Activated T-helper 1 cell treated with anti-CD3 and anti-CD28 coated beads, Interleukin-12 subunit alpha, Interleukin-12 subunit beta, Interleukin-2, Interleukin-4 antibody, amounts not matched to agents 30 ng/mL and 10 ng/mL and 1 ng/mL, durations not matched to agents 14 hours and 24 hours and 36 hours (primary cell): ENCODE results near the gene NFIC. TPM values are rescaled to one million over a fixed set of nuclear protein-coding genes. Genes with fewer than 3 reads are reported as not detected.

Source experiments
- DNase-seq: peaks from one replicate; pipeline ENCODE4 v3.0.0; 2021; ENCODE audit warnings: low spot score
- H3K27ac Mint-ChIP-seq: one replicate; pipeline ENCODE4 v1.8.0; 2021; ENCODE audit warnings: mild to moderate bottlenecking, mixed read lengths
- H3K27me3 Mint-ChIP-seq: one replicate; pipeline ENCODE4 v1.8.0; 2022; ENCODE audit warnings: mild to moderate bottlenecking, moderate library complexity, mixed read lengths; ENCODE audit not compliant: insufficient read depth
- H3K36me3 Mint-ChIP-seq: one replicate; pipeline ENCODE4 v1.8.0; 2021; ENCODE audit warnings: low read depth, mixed read lengths
- H3K4me1 Mint-ChIP-seq: one replicate; pipeline ENCODE4 v1.8.0; 2021; ENCODE audit warnings: low read depth, mixed read lengths
- H3K4me3 Mint-ChIP-seq: one replicate; pipeline ENCODE4 v1.8.0; 2021; ENCODE audit warnings: mild to moderate bottlenecking, moderate library complexity, mixed read lengths
- H3K9me3 Mint-ChIP-seq: one replicate; pipeline ENCODE4 v1.8.0; 2021; ENCODE audit warnings: mixed read lengths
- intact Hi-C: fragments of 100-400 bp; cut with micrococcal nuclease; formaldehyde crosslinking; loops from one replicate; pipeline ENCODE4 v1.15.1; 2024
- total RNA-seq: library from RNA; stranded (reverse); gene quantifications from 2 replicates; pipeline ENCODE4 v1.2.3, GENCODE V29; 2022

The NFIC gene
- total RNA-seq, 1 donor from 2014 or later: 18.7 TPM

DNA sequence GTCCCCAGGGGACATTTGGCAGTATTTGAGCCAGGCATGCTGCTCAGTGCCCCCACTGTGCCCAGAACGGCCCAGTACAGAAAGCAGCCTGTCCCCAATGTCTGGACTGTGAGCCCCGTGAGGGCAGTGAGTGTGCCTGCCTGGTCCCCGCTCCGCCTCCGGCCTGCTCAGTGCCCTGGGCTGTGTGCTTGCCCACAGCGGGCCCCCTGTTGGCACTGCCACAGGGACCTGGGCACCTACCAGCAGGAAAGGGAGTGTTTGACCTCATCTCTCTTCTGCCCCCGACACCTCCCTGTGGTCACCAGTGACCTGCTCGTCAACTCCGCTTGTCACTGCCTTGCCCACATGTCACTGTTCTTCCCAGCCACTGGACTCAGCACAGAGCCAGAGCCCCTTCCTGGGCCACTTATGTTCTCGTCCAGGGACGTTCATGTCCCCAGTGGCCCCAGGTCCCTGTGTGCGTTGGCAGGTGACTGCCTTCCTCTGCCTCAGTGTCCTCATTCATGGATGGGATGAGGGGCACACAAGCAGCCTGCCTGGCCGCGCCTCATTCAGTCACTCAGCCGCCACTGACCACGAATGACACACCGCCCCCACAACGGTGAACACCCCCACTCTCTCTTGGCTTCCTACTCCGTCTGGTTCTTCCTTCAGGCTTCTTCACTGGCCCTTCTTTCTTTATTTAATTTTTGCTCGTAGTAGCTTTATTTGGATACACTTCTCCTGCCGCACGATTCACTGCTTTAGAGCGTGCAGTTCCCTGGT, 142.6 kb downstream of the NFIC start:
- intact Hi-C loops: loop anchor here (5.0 kb wide), 1 partner anchor 1347 kb away; the partner anchor contains the start of gene DOT1L

GRCh38 chr19:3509566-3509989, 143.2 kb downstream of the NFIC start:
- H3K4me3 Mint-ChIP-seq: peak overlapping the region; percentile 56
- intact Hi-C loops: loop anchor here (5.0 kb wide), 1 partner anchor 1347 kb away; the partner anchor contains the start of gene DOT1L
- H3K9me3 Mint-ChIP-seq: no peaks in the 10 kb centered on the region
- peaks cover 10% of the 10 kb centered on the region for H3K36me3 Mint-ChIP-seq
- H3K4me1 Mint-ChIP-seq: peaks cover 38% of the 10 kb centered on the region
- no peaks in the 10 kb centered on the region for H3K27me3 Mint-ChIP-seq
- H3K27ac Mint-ChIP-seq: peak overlapping the region; percentile 40
- no peak for DNase-seq

More for the DNA sequence above, 142.6 kb downstream of the NFIC start:
- Mint-ChIP-seq H3K36me3 (peaks cover 10% of the 10 kb centered on the region), H3K4me3 (peak overlapping the region; percentile 56), H3K27me3 (no peaks in the 10 kb centered on the region), H3K27ac (peak overlapping the region; percentile 40), H3K4me1 (peaks cover 40% of the 10 kb centered on the region), H3K9me3 (no peaks in the 10 kb centered on the region)
- DNase-seq: no peak

GRCh38 chr19:3510727-3511126, 144.3 kb downstream of the NFIC start:
- DNase-seq: no peak
- intact Hi-C loops: no loop called here
- H3K27me3 Mint-ChIP-seq: no peaks in the 10 kb centered on the region
- no peak overlapping the region for H3K27ac Mint-ChIP-seq
- H3K4me1 Mint-ChIP-seq: peaks cover 31% of the 10 kb centered on the region
- H3K9me3 Mint-ChIP-seq: no peaks in the 10 kb centered on the region
- peaks cover 10% of the 10 kb centered on the region for H3K36me3 Mint-ChIP-seq
- no peak overlapping the region for H3K4me3 Mint-ChIP-seq

GRCh38 chr19:3511506-3512251, 145.3 kb downstream of the NFIC start:
- Mint-ChIP-seq H3K9me3 (no peaks in the 10 kb centered on the region), H3K4me1 (peaks cover 32% of the 10 kb centered on the region), H3K36me3 (peaks cover 9% of the 10 kb centered on the region), H3K4me3 (no peak overlapping the region), H3K27ac (no peak overlapping the region), H3K27me3 (no peaks in the 10 kb centered on the region)
- no peak for DNase-seq
- intact Hi-C loops: no loop called here

DNA sequence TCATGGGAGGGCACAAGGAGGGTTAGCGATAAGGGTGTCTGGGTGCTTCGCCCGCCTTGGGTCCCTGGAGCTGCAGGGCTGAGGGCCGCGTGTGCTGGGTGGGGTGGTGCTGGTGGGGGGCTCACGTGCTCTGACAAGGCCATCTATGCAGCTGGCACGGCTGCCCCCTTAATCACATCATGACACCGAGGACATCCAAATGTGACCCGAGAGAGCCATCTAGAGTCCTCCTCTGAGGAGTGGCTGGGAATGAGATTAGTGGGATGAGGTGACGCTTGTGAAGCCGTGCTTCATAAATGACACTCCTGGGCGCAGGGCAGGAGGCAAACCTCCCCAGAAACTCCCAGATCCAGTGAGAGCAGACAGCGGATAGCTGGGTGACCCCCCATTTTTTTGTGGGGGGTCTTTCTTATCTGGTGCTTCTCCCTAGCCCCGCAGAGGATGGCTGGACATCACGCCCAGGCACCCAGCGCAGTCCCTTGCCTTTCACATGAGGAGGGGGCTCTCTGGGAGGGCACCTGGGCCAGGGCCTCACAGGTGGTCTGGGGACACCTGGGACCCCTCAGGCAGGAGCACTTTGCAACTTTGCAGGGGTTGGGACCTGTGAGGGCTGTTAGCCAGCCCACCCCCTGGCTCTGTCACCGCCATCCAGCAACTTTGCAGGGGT, 146.3 kb downstream of the NFIC start:
- peaks cover 6% of the 10 kb centered on the region for H3K36me3 Mint-ChIP-seq
- no peak overlapping the region for H3K27ac Mint-ChIP-seq
- DNase-seq: no peak
- no peaks in the 10 kb centered on the region for H3K9me3 Mint-ChIP-seq
- H3K4me1 Mint-ChIP-seq: peaks cover 23% of the 10 kb centered on the region
- H3K4me3 Mint-ChIP-seq: no peak overlapping the region
- H3K27me3 Mint-ChIP-seq: no peaks in the 10 kb centered on the region
- intact Hi-C loops: no loop called here

- no peak for DNase-seq
- Mint-ChIP-seq H3K27me3 (no peaks in the 10 kb centered on the region), H3K9me3 (no peaks in the 10 kb centered on the region), H3K4me1 (peaks cover 23% of the 10 kb centered on the region), H3K4me3 (no peak overlapping the region), H3K27ac (no peak overlapping the region), H3K36me3 (peaks cover 6% of the 10 kb centered on the region)
- intact Hi-C loops: no loop called here
Observed at GRCh38 chr19:3513229-3514140, 147.1 kb downstream of the NFIC start.

DNA sequence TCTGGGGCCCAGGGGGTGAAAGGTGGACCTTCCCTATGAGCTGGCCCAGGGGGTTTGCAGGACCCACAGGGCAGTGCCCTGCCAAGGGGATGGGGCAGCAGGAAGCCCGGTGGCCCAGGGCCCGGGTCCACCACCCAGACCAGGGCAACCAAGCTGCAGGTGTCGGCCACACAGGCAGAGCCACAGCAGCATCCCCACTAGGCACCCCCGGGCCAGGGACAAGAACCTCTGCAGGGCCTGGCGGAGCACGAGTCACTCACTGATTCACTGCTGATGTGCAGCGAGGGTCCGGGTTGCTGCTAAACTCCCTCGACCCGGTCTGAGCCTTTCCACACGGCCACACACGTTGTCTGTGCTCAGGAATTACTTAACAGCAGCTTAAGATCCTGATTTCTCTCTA, 148.5 kb downstream of the NFIC start:
- H3K4me1 Mint-ChIP-seq: peaks cover 12% of the 10 kb centered on the region
- H3K36me3 Mint-ChIP-seq: peaks cover 6% of the 10 kb centered on the region
- H3K4me3 Mint-ChIP-seq: no peak overlapping the region
- H3K9me3 Mint-ChIP-seq: no peaks in the 10 kb centered on the region
- H3K27me3 Mint-ChIP-seq: no peaks in the 10 kb centered on the region
- H3K27ac Mint-ChIP-seq: no peak overlapping the region
- no peak for DNase-seq
- intact Hi-C loops: no loop called here

- no peak overlapping the region for H3K4me3 Mint-ChIP-seq
- H3K27me3 Mint-ChIP-seq: no peaks in the 10 kb centered on the region
- no peaks in the 10 kb centered on the region for H3K9me3 Mint-ChIP-seq
- DNase-seq: no peak
- peaks cover 7% of the 10 kb centered on the region for H3K36me3 Mint-ChIP-seq
- intact Hi-C loops: no loop called here
- peak overlapping the region; percentile 70 for H3K27ac Mint-ChIP-seq
- peaks cover 6% of the 10 kb centered on the region for H3K4me1 Mint-ChIP-seq
Observed at GRCh38 chr19:3515891-3516422, 149.6 kb downstream of the NFIC start.

DNA sequence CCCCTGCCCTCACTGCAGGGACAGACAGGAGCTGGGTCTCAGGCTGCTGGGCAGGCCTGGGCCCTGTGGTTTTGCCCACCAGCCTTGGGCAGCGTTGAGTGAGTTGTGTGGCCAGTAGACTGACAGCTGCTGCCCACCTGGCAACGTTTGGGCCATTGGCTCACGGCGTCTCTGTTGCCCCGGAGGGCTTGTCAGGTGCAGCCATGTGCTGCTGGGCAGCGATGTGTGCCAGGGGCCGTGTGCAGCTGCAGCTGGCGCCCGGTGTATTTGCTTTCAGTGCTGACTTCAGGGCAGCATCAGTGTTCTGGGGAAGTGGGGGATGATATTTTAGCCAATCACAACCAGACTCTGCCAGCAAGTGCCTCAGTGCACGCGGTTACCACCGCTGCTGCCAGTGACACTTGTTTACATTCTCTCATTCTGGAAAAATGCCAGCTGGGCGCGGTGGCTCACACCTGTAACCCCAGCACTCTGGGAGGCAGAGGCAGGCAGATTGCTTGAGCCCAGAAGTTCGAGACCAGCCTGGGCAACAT, 150.4 kb downstream of the NFIC start:
- Mint-ChIP-seq H3K36me3 (peaks cover 6% of the 10 kb centered on the region), H3K4me1 (peaks cover 9% of the 10 kb centered on the region), H3K27me3 (no peaks in the 10 kb centered on the region), H3K9me3 (no peaks in the 10 kb centered on the region), H3K27ac (no peak overlapping the region), H3K4me3 (no peak overlapping the region)
- no peak for DNase-seq
- intact Hi-C loops: no loop called here

DNA sequence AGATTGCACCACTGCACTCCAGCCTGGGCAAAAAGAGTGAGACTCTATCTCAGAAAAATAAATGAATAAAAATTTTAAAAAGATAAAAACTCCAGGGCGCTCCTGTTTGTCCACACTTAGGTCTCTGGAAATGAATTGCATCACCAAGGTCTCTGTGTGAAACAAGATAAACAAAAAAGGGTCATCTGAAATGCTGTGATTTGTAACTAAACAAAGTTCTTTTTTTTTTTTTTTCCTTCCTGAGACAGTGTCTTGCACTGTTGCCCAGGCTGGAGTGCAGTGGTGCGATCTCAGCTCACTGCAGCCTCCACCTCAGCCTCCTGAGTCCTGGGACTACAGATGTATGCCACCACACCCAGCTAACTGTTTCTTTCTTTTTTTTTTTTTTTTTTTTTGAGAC, 151.3 kb downstream of the NFIC start:
- DNase-seq: no peak
- H3K27me3 Mint-ChIP-seq: no peaks in the 10 kb centered on the region
- intact Hi-C loops: no loop called here
- no peak overlapping the region for H3K27ac Mint-ChIP-seq
- peaks cover 6% of the 10 kb centered on the region for H3K36me3 Mint-ChIP-seq
- H3K4me1 Mint-ChIP-seq: peaks cover 9% of the 10 kb centered on the region
- no peaks in the 10 kb centered on the region for H3K9me3 Mint-ChIP-seq
- no peak overlapping the region for H3K4me3 Mint-ChIP-seq

GRCh38 chr19:3518255-3518654, 151.9 kb downstream of the NFIC start:
- peaks cover 6% of the 10 kb centered on the region for H3K36me3 Mint-ChIP-seq
- H3K9me3 Mint-ChIP-seq: no peaks in the 10 kb centered on the region
- peaks cover 9% of the 10 kb centered on the region for H3K4me1 Mint-ChIP-seq
- DNase-seq: no peak
- H3K27me3 Mint-ChIP-seq: no peaks in the 10 kb centered on the region
- intact Hi-C loops: no loop called here
- no peak overlapping the region for H3K4me3 Mint-ChIP-seq
- no peak overlapping the region for H3K27ac Mint-ChIP-seq

- H3K27me3 Mint-ChIP-seq: no peaks in the 10 kb centered on the region
- no peaks in the 10 kb centered on the region for H3K9me3 Mint-ChIP-seq
- no peak overlapping the region for H3K27ac Mint-ChIP-seq
- H3K36me3 Mint-ChIP-seq: peaks cover 6% of the 10 kb centered on the region
- DNase-seq: no peak
- peaks cover 9% of the 10 kb centered on the region for H3K4me1 Mint-ChIP-seq
- no peak overlapping the region for H3K4me3 Mint-ChIP-seq
- intact Hi-C loops: no loop called here
Observed at GRCh38 chr19:3518659-3519058, 152.3 kb downstream of the NFIC start.
